ENCODE data around the gene DUSP16. TPM values are rescaled to one million over a fixed set of nuclear protein-coding genes. Genes with fewer than 3 reads are reported as not detected.

Gene DUSP16
- total RNA-seq, 1 experiment from 2014 or later, result 63.9 TPM

GRCh38 chr12:12488823-12489550, 73.7 kb downstream of the DUSP16 start:
- H3K4me1 Mint-ChIP-seq (ENCODE audit: low read depth, unreplicated experiment), result no peaks in the 10 kb centered on the region
- TF ChIP-seq, protein P1, sequence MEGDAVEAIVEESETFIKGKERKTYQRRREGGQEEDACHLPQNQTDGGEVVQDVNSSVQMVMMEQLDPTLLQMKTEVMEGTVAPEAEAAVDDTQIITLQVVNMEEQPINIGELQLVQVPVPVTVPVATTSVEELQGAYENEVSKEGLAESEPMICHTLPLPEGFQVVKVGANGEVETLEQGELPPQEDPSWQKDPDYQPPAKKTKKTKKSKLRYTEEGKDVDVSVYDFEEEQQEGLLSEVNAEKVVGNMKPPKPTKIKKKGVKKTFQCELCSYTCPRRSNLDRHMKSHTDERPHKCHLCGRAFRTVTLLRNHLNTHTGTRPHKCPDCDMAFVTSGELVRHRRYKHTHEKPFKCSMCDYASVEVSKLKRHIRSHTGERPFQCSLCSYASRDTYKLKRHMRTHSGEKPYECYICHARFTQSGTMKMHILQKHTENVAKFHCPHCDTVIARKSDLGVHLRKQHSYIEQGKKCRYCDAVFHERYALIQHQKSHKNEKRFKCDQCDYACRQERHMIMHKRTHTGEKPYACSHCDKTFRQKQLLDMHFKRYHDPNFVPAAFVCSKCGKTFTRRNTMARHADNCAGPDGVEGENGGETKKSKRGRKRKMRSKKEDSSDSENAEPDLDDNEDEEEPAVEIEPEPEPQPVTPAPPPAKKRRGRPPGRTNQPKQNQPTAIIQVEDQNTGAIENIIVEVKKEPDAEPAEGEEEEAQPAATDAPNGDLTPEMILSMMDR (IDR thresholded peaks at IDR 0.05; ENCODE audit: insufficient read depth in 1 of 2, low read depth in 1 of 2, low read length in 1 of 2, severe bottlenecking in 1 of 2, unreplicated experiment in 1 of 2), result no peak
- peaks cover 32% of the 10 kb centered on the region for H3K36me3 Mint-ChIP-seq (ENCODE audit: insufficient read depth, unreplicated experiment)
- H3K27ac Mint-ChIP-seq (ENCODE audit: unreplicated experiment), result no peak overlapping the region
- H3K4me3 Mint-ChIP-seq (ENCODE audit: unreplicated experiment), result no peak overlapping the region
- ChIA-PET CTCF (no interaction called here), POLR2A (interaction anchor here (0.6 kb wide), 1 partner anchor 18 kb away, joined by 3 read pairs; no protein-coding TSS in a partner anchor)
- Histone ChIP-seq H3K4me3 (ENCODE audit: low read depth, low read length) (no peak overlapping the region), H3K9me3 (no peaks in the 10 kb centered on the region), H3K27me3 (replicated peaks; ENCODE audit: control insufficient read depth, insufficient read depth, low read length) (no peaks in the 10 kb centered on the region), H3K36me3 (ENCODE audit: control insufficient read depth, insufficient read depth, low read length) (peaks cover 6% of the 10 kb centered on the region; the same call in 1 of the 2 replicates), H3K4me1 (peaks cover 31% of the 10 kb centered on the region)
- intact Hi-C loops (cut with micrococcal nuclease; ENCODE audit: unreplicated experiment), result loop anchor here (1.0 to 5.0 kb wide), 2 partner anchors 73 to 213 kb away; partner anchors contain the start of gene DUSP16
- no peaks in the 10 kb centered on the region for H3K9me3 Mint-ChIP-seq (ENCODE audit: unreplicated experiment)
- no peaks in the 10 kb centered on the region for H3K27me3 Mint-ChIP-seq (ENCODE audit: insufficient read depth, unreplicated experiment)
- peak in 1 of 2 experiments; percentile 31 for DNase-seq
- BruUV-seq (replicated peaks), result no TSS peak

GRCh38 chr12:12488296-12488695, 74.4 kb downstream of the DUSP16 start:
- H3K4me1 Mint-ChIP-seq (ENCODE audit: low read depth, unreplicated experiment), result no peaks in the 10 kb centered on the region
- BruUV-seq (replicated peaks), result no TSS peak

DNA sequence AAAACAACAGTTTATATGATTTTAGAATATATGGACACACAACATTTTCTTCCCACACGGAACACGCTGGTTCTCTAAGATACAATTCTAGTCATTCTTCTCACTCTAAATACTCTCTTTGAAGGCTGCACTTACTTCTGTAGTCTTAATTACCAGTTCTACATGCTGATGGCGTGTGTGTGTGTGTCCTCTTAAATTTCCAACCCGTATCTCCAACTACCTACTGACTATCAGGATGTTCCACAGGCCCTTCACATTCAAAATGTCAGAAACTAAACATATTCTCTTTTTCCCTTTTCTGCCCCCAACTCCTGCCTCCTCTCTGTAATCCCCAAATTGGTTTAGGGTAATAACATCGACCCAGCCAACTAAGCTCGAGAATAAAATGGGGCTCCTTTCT, 75.2 kb downstream of the DUSP16 start:
- no peak overlapping the region for H3K4me3 Mint-ChIP-seq (ENCODE audit: unreplicated experiment)
- Histone ChIP-seq H3K4me3 (ENCODE audit: low read depth, low read length) (no peak overlapping the region), H3K9me3 (no peaks in the 10 kb centered on the region), H3K36me3 (ENCODE audit: control insufficient read depth, insufficient read depth, low read length) (peaks cover 3% of the 10 kb centered on the region; the same call in 1 of the 2 replicates), H3K27me3 (replicated peaks; ENCODE audit: control insufficient read depth, insufficient read depth, low read length) (no peaks in the 10 kb centered on the region), H3K4me1 (peaks cover 31% of the 10 kb centered on the region)
- peaks cover 44% of the 10 kb centered on the region for H3K36me3 Mint-ChIP-seq (ENCODE audit: insufficient read depth, unreplicated experiment)
- no peaks in the 10 kb centered on the region for H3K4me1 Mint-ChIP-seq (ENCODE audit: low read depth, unreplicated experiment)
- BruUV-seq (replicated peaks), result no TSS peak
- TF ChIP-seq, protein P1 (IDR thresholded peaks at IDR 0.05; ENCODE audit: insufficient read depth in 1 of 2, low read depth in 1 of 2, low read length in 1 of 2, severe bottlenecking in 1 of 2, unreplicated experiment in 1 of 2), result no peak
- H3K9me3 Mint-ChIP-seq (ENCODE audit: unreplicated experiment), result no peaks in the 10 kb centered on the region
- H3K27me3 Mint-ChIP-seq (ENCODE audit: insufficient read depth, unreplicated experiment), result no peaks in the 10 kb centered on the region
- intact Hi-C loops (cut with micrococcal nuclease; ENCODE audit: unreplicated experiment), result loop anchor here (5.0 kb wide), 1 partner anchor 215 kb away; no protein-coding TSS in a partner anchor
- H3K27ac Mint-ChIP-seq (ENCODE audit: unreplicated experiment), result peak overlapping the region; percentile 0
- CTCF ChIA-PET, result no interaction called here
- DNase-seq, result no peak
- POLR2A ChIA-PET, result no interaction called here

More at GRCh38 chr12:12488296-12488695, 74.4 kb downstream of the DUSP16 start:
- intact Hi-C loops (cut with micrococcal nuclease; ENCODE audit: unreplicated experiment), result loop anchor here (5.0 kb wide), 1 partner anchor 214 kb away; no protein-coding TSS in a partner anchor
- Mint-ChIP-seq H3K4me3 (ENCODE audit: unreplicated experiment) (no peak overlapping the region), H3K27ac (ENCODE audit: unreplicated experiment) (no peak overlapping the region), H3K27me3 (ENCODE audit: insufficient read depth, unreplicated experiment) (no peaks in the 10 kb centered on the region), H3K9me3 (ENCODE audit: unreplicated experiment) (no peaks in the 10 kb centered on the region), H3K36me3 (ENCODE audit: insufficient read depth, unreplicated experiment) (peaks cover 38% of the 10 kb centered on the region)
- ChIA-PET CTCF (no interaction called here), POLR2A (interaction anchor here (0.6 kb wide), 1 partner anchor 18 kb away, joined by 3 read pairs; no protein-coding TSS in a partner anchor)
- H3K4me3 ChIP-seq (ENCODE audit: low read depth, low read length), result no peak overlapping the region
- TF ChIP-seq, protein P1 (IDR thresholded peaks at IDR 0.05; ENCODE audit: insufficient read depth in 1 of 2, low read depth in 1 of 2, low read length in 1 of 2, severe bottlenecking in 1 of 2, unreplicated experiment in 1 of 2), result no peak
- no peak for DNase-seq
- H3K9me3 ChIP-seq, result no peaks in the 10 kb centered on the region
- H3K27me3 ChIP-seq (replicated peaks; ENCODE audit: control insufficient read depth, insufficient read depth, low read length), result no peaks in the 10 kb centered on the region
- peaks cover 31% of the 10 kb centered on the region for H3K4me1 ChIP-seq
- H3K36me3 ChIP-seq (ENCODE audit: control insufficient read depth, insufficient read depth, low read length), result peaks cover 6% of the 10 kb centered on the region; the same call in 1 of the 2 replicates
